Coronary artery (tissue), 2 donors: ENCODE results near the gene KLHL41.

Experiments used
- DNase-seq: peaks from one replicate; pipeline ENCODE4 v3.0.0-alpha.2; 2017; ENCODE audit warnings: low spot score
- H3K27ac ChIP-seq, 2 donors: fragments of 200-600 bp; sonication (generic); one replicate each; pipeline ENCODE4 v1.5.1; 2016 to 2019
- H3K4me3 ChIP-seq: fragments of 200-600 bp; sonication (generic); 2 replicates; pipeline ENCODE4 v1.5.1; 2016; ENCODE audit warnings: mild to moderate bottlenecking, moderate library complexity
- CTCF ChIP-seq: fragments of 200-600 bp; sonication (generic); IDR thresholded peaks from one replicate; pipeline ENCODE4 v1.5.1; 2019; ENCODE audit warnings: antibody characterized with exemption

KLHL41 gene

GRCh38 chr2:169509298-169509885 is at the start of gene KLHL41:
TSS of gene KLHL41 (plus strand) at chr2:169509702. CDS start at chr2:169509779, 77 bp downstream.
- no peak for TF ChIP-seq CTCF
- no peak for DNase-seq
- peak within 1 kb of the TSS; percentile 5 to 14 for H3K27ac ChIP-seq
- no peak within 1 kb of the TSS for H3K4me3 ChIP-seq

GRCh38 chr2:169461143-169461542 is 48.4 kb upstream of the KLHL41 start:
- no peak overlapping the region for H3K27ac ChIP-seq
- no peak for DNase-seq
- no peak overlapping the region for H3K4me3 ChIP-seq
- TF ChIP-seq CTCF = no peak

- Histone ChIP-seq H3K27ac (no peak overlapping the region), H3K4me3 (no peak overlapping the region)
- TF ChIP-seq CTCF = no peak
- no peak for DNase-seq
Measured at GRCh38 chr2:169462896-169463695, 46.4 kb upstream of the KLHL41 start.

- TF ChIP-seq CTCF = no peak
- no peak for DNase-seq
- no peak overlapping the region for H3K27ac ChIP-seq
Measured at GRCh38 chr2:169464466-169464865, 45.0 kb upstream of the KLHL41 start.

GRCh38 chr2:169464882-169465281 is 44.6 kb upstream of the KLHL41 start:
- DNase-seq = no peak

More at GRCh38 chr2:169464466-169464865, 45.0 kb upstream of the KLHL41 start:
- H3K4me3 ChIP-seq = no peak overlapping the region

GRCh38 chr2:169468841-169469240 is 40.7 kb upstream of the KLHL41 start:
- DNase-seq = no peak
- TF ChIP-seq CTCF = no peak
- no peak overlapping the region for H3K4me3 ChIP-seq
- H3K27ac ChIP-seq = no peak overlapping the region

More at GRCh38 chr2:169464882-169465281, 44.6 kb upstream of the KLHL41 start:
- Histone ChIP-seq H3K27ac (no peak overlapping the region), H3K4me3 (no peak overlapping the region)
- no peak for TF ChIP-seq CTCF
